Measurements from ENCODE around the gene ECPAS.

DNA sequence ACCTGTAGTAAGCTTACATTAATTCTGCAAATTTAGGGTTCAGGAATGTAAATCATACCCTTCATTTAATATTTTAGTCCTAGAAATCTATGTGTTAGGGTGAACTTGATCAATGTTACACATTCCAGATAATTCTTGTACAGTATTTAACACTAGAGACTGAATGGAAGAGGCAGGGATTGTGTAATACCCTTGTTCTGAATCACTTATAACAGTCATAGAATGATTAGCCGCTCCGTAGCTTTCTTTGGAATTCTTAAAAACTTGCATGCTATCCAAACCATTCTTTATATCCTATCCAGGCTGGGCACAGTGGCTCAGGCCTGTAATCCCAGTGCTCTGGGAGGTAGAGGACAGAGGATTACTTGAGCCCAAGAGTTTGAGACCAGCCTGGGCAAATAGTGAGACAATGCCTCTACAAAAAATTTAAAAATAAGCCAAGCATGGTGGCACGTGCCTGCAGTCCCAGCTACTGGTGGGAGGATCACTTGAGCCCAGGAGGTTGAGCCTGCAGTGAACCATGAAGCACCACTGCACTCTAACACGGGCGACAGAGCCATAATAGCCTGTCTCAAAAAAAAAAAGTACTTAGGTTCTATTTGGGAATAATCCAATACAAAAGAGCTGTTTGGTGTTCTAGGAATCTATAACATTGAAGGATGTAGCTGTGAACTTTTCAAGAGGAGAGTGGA, 49.1 kb upstream of the ECPAS start:
- TF ChIP-seq, protein P1, sequence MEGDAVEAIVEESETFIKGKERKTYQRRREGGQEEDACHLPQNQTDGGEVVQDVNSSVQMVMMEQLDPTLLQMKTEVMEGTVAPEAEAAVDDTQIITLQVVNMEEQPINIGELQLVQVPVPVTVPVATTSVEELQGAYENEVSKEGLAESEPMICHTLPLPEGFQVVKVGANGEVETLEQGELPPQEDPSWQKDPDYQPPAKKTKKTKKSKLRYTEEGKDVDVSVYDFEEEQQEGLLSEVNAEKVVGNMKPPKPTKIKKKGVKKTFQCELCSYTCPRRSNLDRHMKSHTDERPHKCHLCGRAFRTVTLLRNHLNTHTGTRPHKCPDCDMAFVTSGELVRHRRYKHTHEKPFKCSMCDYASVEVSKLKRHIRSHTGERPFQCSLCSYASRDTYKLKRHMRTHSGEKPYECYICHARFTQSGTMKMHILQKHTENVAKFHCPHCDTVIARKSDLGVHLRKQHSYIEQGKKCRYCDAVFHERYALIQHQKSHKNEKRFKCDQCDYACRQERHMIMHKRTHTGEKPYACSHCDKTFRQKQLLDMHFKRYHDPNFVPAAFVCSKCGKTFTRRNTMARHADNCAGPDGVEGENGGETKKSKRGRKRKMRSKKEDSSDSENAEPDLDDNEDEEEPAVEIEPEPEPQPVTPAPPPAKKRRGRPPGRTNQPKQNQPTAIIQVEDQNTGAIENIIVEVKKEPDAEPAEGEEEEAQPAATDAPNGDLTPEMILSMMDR (conservative IDR thresholded peaks at IDR 0.05), result no peak
- TF ChIP-seq EZH2 (IDR thresholded peaks at IDR 0.05; ENCODE audit: low read depth), result no peak

Measured in PC-9 (cell line).